HEK293 (cell line): ENCODE results near the gene CC2D1B.

Experiments used
- CTCF ChIA-PET: fragments of 350-600 bp; formaldehyde crosslinking; extraction: SDS; loops from one replicate; lab custom pipeline; 2021; ENCODE audit warnings: antibody characterized with exemption; lab: Yijun Ruan, JAX
- POLR2A ChIA-PET: fragments of 300-600 bp; formaldehyde crosslinking; extraction: SDS; loops from one replicate; lab custom pipeline; 2020; ENCODE audit warnings: antibody characterized with exemption, inconsistent platforms; lab: Yijun Ruan, JAX
- H3K27ac ChIP-seq: fragments of 200-500 bp; sonication (Bioruptor generic); 2 replicates; pipeline ENCODE4 v1.5.1; 2014; ENCODE audit warnings: low read depth, low read length, control low read depth, inconsistent platforms; ENCODE audit errors: extremely low read depth
- H3K36me3 ChIP-seq, 2 experiments: fragments of 200-500 bp in 1 of 2; sonication (Bioruptor generic) in 1 of 2; 1 replicate in 1 of 2; 2 replicates in 1 of 2; pipeline ENCODE4 v1.5.1; 2014 to 2017; ENCODE audit warnings: inconsistent platforms in 2 of 2, low read length in 2 of 2; ENCODE audit not compliant: control insufficient read depth in 2 of 2, insufficient read depth in 1 of 2
- H3K4me1 ChIP-seq: fragments of 200-500 bp; sonication (Bioruptor generic); 2 replicates; pipeline ENCODE4 v1.5.1; 2014; ENCODE audit warnings: mild to moderate bottlenecking, low read length, inconsistent platforms; ENCODE audit not compliant: control insufficient read depth, insufficient read depth
- H3K4me3 ChIP-seq: 2 replicates; pipeline ENCODE4 v1.5.1; 2011; ENCODE audit warnings: low read depth, mild to moderate bottlenecking, control low read depth, low read length, moderate library complexity
- H3K9me3 ChIP-seq: fragments of 200-500 bp; sonication (Bioruptor generic); 2 replicates; pipeline ENCODE4 v1.5.1; 2014; ENCODE audit warnings: low read depth, low read length, inconsistent platforms; ENCODE audit not compliant: control insufficient read depth, insufficient read depth
- KLF10 ChIP-seq: fragments of 450-650 bp; IDR thresholded peaks from 2 replicates; pipeline ENCODE4 v1.5.1; 2018; ENCODE audit warnings: missing biosample characterization, mild to moderate bottlenecking, missing genetic modification characterization
- ZNF221 ChIP-seq: fragments of 450-650 bp; formaldehyde crosslinking; IDR thresholded peaks from 2 replicates; pipeline ENCODE4 v1.5.1; 2017; ENCODE audit warnings: missing biosample characterization, missing genetic modification characterization, borderline replicate concordance
- ZNF660 ChIP-seq: fragments of 450-650 bp; IDR thresholded peaks from 2 replicates; pipeline ENCODE4 v1.5.1; 2018; ENCODE audit warnings: missing biosample characterization, mild to moderate bottlenecking, missing genetic modification characterization
- TF ChIP-seq, protein P1 (sequence below): fragments of 450-650 bp; formaldehyde crosslinking; IDR thresholded peaks from 2 replicates; pipeline ENCODE4 v1.5.1; 2016; ENCODE audit warnings: missing biosample characterization, missing genetic modification characterization, borderline replicate concordance
- TF ChIP-seq, protein P2 (sequence below): fragments of 450-650 bp; formaldehyde crosslinking; IDR thresholded peaks from 2 replicates; pipeline ENCODE4 v1.5.1; 2016; ENCODE audit warnings: missing biosample characterization, missing genetic modification characterization
- TF ChIP-seq, protein P3 (sequence below): fragments of 450-650 bp; formaldehyde crosslinking; IDR thresholded peaks from 2 replicates; pipeline ENCODE4 v1.5.1; 2017; ENCODE audit warnings: missing biosample characterization, missing genetic modification characterization

The CC2D1B gene

GRCh38 chr1:52321061-52321460 is 44.9 kb downstream of the CC2D1B start (continued):
- TF ChIP-seq, protein P1, sequence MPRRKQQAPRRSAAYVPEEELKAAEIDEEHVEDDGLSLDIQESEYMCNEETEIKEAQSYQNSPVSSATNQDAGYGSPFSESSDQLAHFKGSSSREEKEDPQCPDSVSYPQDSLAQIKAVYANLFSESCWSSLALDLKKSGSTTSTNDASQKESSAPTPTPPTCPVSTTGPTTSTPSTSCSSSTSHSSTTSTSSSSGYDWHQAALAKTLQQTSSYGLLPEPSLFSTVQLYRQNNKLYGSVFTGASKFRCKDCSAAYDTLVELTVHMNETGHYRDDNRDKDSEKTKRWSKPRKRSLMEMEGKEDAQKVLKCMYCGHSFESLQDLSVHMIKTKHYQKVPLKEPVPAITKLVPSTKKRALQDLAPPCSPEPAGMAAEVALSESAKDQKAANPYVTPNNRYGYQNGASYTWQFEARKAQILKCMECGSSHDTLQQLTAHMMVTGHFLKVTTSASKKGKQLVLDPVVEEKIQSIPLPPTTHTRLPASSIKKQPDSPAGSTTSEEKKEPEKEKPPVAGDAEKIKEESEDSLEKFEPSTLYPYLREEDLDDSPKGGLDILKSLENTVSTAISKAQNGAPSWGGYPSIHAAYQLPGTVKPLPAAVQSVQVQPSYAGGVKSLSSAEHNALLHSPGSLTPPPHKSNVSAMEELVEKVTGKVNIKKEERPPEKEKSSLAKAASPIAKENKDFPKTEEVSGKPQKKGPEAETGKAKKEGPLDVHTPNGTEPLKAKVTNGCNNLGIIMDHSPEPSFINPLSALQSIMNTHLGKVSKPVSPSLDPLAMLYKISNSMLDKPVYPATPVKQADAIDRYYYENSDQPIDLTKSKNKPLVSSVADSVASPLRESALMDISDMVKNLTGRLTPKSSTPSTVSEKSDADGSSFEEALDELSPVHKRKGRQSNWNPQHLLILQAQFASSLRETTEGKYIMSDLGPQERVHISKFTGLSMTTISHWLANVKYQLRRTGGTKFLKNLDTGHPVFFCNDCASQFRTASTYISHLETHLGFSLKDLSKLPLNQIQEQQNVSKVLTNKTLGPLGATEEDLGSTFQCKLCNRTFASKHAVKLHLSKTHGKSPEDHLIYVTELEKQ (tag by site-specific recombination): no peak
- TF ChIP-seq, protein P2, sequence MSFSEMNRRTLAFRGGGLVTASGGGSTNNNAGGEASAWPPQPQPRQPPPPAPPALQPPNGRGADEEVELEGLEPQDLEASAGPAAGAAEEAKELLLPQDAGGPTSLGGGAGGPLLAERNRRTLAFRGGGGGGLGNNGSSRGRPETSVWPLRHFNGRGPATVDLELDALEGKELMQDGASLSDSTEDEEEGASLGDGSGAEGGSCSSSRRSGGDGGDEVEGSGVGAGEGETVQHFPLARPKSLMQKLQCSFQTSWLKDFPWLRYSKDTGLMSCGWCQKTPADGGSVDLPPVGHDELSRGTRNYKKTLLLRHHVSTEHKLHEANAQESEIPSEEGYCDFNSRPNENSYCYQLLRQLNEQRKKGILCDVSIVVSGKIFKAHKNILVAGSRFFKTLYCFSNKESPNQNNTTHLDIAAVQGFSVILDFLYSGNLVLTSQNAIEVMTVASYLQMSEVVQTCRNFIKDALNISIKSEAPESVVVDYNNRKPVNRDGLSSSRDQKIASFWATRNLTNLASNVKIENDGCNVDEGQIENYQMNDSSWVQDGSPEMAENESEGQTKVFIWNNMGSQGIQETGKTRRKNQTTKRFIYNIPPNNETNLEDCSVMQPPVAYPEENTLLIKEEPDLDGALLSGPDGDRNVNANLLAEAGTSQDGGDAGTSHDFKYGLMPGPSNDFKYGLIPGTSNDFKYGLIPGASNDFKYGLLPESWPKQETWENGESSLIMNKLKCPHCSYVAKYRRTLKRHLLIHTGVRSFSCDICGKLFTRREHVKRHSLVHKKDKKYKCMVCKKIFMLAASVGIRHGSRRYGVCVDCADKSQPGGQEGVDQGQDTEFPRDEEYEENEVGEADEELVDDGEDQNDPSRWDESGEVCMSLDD (tag by site-specific recombination): no peak
- TF ChIP-seq ZNF660: no peak

DNA sequence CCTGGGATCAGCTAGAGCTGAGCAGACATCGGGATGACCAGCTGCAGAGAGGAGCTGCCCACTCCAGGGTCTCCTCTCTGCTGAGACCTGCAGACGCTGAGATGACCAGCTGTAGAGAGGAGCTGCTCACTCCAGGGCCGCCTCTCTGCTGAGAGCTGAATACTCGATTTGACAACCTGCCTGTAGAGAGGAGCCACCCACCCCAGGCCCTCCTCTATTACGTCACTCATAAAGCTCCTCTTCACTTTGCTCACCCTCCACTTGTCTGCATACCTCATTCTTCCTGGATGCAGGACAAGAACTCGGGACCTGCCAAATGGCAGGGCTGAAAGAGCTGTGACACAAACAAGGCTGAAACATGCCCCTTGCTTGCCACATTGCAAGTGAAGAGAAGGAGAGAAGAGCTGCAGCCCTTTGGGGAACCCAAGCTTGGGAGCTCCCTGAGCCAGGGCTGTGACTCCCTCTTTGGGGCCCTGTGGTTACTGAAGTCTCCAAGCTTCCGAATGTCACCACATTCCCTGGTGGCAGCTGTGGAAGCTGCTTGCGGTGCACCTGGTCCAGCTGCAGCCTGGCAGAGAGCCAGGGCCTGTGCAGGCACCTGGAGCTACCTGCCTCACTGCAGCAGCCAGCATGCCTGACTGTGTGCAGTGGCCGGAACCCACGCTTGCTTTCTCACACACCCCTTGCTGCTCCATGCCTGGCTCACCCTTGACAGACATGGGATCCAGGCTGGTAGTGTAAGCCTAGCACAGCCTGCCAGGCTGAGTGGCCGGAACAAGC is 59.6 kb downstream of the CC2D1B start:
- no peak for TF ChIP-seq ZNF221 (tag by site-specific recombination)
- POLR2A ChIA-PET: no interaction called here
- Histone ChIP-seq H3K4me1 (no peaks in the 10 kb centered on the region), H3K9me3 (no peaks in the 10 kb centered on the region), H3K4me3 (no peak overlapping the region), H3K36me3 (peaks cover 0 to 30% of the 10 kb centered on the region in 2 experiments; a peak in 2 of 3 replicates), H3K27ac (no peak overlapping the region)
- CTCF ChIA-PET: interaction anchor here (0.6 to 1.0 kb wide), 2 partner anchors 10 to 1222 kb away, joined by 3 read pairs; no protein-coding TSS in a partner anchor

- no peaks in the 10 kb centered on the region for H3K9me3 ChIP-seq
- H3K4me3 ChIP-seq: no peak overlapping the region
- H3K27ac ChIP-seq: no peak overlapping the region
- no peaks in the 10 kb centered on the region for H3K4me1 ChIP-seq
- CTCF ChIA-PET: no interaction called here
- POLR2A ChIA-PET: no interaction called here
- TF ChIP-seq, protein P3, sequence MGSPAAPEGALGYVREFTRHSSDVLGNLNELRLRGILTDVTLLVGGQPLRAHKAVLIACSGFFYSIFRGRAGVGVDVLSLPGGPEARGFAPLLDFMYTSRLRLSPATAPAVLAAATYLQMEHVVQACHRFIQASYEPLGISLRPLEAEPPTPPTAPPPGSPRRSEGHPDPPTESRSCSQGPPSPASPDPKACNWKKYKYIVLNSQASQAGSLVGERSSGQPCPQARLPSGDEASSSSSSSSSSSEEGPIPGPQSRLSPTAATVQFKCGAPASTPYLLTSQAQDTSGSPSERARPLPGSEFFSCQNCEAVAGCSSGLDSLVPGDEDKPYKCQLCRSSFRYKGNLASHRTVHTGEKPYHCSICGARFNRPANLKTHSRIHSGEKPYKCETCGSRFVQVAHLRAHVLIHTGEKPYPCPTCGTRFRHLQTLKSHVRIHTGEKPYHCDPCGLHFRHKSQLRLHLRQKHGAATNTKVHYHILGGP: 0 out of 2 replicates have a peak, but pooled peaks have one; percentile 36
- TF ChIP-seq KLF10 (tag by site-specific recombination): no peak
- peaks cover 0 to 27% of the 10 kb centered on the region in 2 experiments; a peak in 2 of 3 replicates for H3K36me3 ChIP-seq
Measured at GRCh38 chr1:52305417-52306226, 60.4 kb downstream of the CC2D1B start.
